Stimulated activated CD8-positive, alpha-beta memory T cell treated with anti-CD3 and anti-CD28 coated beads, Interleukin-12 subunit alpha, Interleukin-12 subunit beta, amount 100 ng/mL, for 1 hour (primary cell): Measurements from ENCODE around the gene ACE.

Experiments
- DNase-seq: peaks from one replicate; pipeline ENCODE4 v3.0.0-alpha.2; 2020; ENCODE audit warnings: low read depth

ACE gene

DNA sequence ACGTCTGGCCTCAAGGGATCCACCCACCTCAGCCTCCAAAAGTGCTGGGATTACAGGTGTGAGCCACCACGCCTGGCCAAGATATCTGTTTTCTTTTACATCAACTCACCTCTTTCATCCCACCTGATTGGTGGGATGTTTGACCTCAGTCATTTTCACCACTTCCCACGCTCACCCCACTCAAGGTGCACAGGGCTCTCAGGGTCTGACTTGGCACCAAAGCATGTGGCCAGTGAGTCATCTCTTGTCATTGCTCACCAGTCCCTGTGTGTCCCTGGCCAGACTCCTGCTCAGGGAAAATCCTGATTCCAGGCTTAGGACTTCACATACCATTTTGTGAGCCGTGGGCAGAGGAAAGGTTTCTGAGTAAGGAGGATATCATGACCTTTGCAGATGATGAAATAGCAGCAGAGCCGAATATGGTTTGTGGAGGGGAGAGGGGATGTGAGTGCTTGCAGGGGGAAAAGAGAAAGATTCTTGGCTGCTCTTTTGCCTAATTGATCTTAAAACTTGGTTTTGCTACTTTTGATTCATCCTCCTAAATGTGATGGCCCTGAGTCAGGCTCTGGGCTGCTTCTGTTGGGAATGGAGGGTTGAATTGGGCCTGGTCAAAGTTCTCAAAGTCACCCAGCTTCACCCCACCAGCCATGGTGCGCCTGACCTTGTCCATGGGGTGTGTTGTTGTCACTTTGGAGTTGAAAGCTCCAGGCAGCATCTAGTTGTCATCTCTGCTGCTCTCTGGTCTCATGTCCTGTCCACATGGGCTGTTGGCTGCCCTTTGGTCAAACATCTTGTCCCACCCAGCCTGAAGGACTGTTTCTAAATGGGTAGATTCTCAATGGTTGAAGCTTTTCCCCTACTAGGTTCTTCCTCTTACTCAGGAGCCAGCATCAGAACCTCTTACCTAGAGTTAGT, 40.3 kb downstream of the ACE start:
- DNase-seq: no peak

DNA sequence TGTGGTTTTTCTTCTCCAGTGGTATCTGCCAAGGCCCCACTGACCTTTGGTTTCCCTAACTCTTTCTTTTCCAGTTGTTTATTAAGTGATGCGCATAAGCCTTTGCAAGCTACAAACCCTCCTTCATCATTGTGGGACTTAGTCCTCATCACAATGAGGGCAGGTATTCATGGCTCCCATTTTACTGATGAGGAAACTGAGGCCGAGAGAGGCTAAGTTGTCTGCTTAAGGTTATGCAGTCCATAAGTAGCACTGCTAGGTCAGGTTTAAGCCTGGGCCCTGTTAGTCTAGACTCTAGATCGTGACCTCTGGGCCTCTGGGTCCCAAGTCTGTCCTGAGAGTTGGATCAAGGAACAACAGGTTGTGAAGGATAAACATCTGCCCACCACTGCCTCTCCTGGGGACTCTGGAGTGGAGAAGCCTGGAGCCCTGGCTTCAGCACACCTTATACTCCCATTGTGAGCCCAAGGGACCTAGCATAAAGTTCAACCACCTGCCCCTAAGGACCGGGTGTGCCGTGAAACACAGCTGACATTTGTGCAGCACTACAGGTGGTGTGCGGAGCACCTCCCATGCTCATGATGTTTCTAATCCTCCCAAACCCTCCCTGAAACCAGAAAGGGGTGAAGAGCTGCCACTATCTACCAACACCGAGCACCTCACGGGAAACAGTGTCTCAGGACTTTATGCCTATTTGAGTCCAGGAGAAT, 41.1 kb downstream of the ACE start:
- no peak for DNase-seq

DNA sequence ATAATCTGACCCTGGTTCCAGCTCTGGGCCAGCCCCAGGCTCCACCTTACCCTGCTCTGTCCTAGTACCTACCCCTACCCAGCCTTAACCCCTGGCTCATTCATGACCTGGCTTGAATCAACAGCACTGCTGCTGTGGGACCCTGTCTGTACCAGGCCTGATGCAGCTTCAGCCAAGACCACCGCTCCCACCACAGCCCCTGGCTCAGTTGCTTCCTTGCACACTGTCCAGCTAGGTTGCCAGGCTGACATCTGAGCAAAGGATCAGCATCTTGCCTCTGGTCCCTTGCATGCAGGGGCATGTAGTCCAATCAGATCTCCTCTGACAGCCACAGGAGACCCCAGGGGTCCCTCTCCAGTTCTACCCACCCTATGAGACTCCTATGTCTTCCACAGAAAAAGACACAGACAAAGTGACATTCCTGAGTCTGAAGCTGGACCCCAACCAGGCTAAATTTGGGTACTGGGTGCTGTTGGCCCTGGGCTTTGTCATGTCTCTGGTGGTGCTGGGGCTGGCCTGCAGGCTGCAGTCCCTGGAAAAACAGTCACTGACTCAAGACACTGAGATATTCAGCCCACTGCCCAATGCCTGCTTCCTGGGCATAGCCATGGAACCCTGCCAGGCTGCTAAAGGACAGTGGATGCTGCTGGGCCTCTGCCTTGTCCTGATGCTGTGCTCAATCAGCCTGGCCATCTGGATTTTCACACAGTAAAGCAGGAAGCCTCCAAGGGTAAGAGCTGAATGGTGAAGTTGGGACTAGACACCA, 42.4 kb downstream of the ACE start:
- no peak for DNase-seq

DNA sequence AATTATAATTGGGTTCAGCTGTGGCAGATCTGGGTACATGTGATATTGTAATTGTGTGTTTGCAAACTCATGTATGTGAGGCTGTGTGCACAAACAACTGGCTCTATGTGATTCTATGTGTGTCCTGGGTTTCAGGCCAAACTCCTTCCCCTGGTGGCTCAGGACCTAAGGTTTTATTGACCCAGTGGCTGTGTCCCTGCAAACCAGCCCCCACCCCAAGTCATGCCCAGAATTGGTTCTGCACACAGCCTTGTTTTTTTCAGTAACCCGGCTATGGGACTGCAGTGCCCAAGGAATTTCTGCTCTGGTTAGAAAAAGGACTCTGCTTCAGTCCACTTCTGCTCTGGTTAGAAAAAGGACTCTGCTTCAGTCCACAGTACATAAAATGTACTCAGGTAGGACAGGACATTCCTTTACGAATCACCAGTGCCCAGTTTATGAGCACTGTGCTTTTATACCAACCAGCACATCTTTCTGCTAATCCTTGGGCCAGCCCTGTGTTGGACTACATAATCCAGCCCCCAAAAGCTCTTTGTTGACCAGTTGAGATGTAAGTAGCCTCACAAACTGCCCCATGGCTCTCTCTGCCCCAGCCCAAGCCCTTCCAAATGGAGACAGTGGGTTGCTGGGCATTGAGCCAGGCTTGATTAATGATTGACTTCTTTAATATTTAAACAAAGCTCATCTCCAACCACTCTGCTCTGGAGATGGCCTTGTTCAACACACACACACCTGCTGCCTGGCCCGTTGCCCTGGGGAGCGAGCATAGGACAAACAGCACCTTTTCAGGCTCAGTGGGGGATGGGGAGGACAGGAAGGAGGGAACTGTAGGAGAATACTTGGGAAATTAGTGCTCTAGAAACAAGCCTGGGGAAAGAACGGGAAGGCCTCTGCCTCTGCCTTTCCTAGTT, 43.4 kb downstream of the ACE start:
- DNase-seq: no peak

DNA sequence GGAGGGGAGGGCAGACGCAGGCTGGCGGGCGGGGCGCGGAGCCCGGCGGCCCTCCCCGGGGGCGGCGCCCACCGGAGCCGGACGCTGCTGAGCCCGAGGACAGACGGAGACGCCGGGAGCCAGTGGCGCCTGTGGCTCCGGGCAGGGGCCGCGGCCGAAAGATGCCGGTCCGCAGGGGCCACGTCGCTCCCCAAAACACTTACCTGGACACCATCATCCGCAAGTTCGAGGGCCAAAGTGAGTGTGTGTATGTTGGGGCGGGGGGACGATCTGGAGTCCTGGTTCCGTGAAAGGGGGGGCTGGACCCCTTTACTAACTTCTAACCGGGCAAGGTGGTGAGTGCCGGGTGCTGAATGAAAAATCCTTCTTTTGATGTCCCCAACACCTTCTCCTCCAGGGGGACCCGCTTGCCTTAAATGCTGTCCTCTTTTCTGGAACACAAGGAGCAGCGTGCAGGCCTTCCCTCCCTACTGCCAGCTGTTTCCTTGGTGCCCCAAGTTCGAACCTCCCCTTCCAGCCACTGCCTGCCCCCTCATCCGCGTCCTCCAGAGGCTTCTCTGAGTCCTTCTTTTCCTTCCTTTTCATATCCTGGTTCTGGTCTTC, 46.5 kb downstream of the ACE start, which contains the start of gene KCNH6:
TSS of gene KCNH6 (plus strand) at position 106 of the 603 bp plus-strand sequence. CDS start at position 162, 56 bp downstream.
- DNase-seq: no peak

DNA sequence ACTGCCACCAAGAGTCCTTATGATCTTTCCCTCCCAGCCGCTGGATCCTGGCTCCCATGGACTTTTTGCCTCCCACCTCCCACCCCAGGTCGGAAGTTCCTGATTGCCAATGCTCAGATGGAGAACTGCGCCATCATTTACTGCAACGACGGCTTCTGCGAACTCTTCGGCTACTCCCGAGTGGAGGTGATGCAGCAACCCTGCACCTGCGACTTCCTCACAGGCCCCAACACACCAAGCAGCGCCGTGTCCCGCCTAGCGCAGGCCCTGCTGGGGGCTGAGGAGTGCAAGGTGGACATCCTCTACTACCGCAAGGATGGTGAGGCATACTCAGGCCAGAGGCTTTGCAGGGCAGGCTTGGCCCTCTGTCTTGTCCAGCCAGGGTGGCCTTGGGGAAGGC, 47.2 kb downstream of the ACE start:
- DNase-seq: no peak

DNA sequence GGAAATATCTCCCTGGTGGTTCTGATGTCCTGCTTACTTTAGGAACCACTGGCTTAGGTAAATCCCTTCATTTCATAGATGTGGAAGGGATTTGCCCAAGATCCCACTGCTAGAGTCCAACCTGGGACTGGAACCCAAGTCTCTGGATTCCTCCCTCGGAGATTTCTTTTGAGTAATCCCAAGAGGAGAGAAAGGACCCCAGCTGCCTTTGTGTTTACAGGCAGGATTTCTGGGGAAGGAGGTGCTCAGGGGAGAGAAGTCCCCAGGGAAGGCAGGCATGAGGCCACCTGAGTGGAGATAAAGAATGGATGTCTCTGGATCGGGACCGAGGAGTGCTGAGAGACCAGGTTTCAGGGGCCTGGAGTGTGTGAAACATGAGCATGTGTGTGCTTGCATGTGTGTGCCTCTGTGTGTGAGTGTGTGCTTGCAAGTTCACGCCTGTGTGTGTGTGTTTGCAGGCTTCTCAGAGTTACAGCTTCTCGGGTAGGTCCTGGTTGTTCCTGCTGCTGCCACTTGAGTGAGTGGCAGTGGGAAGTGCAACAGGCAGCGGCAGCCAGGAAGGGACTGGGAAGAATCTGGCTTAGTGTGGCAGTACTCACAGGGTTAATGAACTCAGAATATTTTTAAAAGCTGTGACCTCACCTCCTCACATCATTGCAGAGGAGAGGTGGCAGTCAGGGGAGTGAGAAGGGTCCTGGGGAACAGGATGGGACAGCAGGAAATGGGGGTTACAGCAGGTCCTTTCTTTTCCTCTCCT, 48.5 kb downstream of the ACE start:
- DNase-seq: no peak

DNA sequence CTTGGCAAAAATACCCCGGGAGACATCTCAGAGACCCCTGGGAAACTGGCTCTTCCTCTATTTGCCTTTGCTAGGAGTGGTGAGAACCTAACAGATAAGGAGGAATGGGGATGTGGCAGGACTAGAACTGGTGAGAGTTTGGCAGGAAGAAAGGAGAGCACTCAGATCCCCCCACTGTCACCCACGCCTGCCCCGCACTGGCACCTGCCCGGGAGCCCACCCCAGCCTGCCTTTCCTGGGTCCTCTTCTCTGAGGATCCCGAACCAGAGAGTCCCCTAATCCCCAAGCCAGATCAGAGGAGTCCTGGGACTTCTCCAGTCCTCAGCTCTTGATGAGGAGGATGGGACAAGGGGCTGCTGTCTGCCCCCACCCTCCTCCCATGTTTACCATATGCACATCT, 50.0 kb downstream of the ACE start:
- DNase-seq: no peak

DNA sequence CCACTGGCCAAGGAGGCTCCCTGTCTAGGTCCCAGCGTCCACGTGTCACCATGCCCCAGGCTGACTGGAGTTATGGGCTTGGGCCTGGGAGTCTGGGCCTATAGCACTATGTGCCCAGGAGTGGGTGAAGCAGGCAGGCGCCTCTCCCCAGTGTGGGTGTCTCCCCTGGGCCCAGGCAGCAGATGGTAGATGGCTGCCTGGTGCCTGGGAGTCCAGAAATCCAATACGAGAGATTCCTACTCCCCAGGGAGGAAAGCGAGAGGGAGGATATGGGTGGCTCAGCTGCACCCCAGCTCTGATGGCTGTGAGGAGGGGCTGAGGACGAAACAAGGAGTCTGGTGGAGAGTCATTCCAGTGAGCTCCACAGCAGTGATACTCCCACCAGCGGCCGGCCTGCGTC, 51.3 kb downstream of the ACE start:
- DNase-seq: no peak

DNA sequence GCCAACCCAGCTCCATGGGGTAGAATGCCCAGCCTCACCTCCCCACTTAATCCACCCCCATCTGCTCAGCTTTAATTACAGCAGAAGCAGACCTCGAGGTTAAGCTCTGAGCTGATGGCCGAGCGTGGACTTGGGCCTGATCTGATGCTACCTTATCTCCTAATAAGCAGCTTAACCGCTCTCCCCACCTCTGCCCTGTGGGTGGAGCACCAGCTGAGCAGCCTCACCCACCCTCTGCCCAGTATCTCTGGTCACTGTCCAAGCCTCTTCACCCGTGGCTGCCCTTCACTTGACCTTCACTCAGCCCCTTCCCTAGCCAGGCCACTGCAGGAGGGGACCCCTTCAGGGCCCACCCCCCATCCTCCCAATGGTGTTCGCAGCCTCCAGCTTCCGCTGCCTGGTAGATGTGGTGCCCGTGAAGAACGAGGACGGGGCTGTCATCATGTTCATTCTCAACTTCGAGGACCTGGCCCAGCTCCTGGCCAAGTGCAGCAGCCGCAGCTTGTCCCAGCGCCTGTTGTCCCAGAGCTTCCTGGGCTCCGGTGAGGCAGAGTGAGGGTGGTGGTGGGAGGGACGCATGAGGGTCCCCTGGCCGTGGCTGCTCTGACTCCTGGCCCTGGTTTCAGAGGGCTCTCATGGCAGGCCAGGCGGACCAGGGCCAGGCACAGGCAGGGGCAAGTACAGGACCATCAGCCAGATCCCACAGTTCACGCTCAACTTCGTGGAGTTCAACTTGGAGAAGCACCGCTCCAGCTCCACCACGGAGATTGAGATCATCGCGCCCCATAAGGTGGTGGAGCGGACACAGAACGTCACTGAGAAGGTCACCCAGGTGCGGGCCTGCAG, 53.1 kb downstream of the ACE start:
- no peak for DNase-seq

DNA sequence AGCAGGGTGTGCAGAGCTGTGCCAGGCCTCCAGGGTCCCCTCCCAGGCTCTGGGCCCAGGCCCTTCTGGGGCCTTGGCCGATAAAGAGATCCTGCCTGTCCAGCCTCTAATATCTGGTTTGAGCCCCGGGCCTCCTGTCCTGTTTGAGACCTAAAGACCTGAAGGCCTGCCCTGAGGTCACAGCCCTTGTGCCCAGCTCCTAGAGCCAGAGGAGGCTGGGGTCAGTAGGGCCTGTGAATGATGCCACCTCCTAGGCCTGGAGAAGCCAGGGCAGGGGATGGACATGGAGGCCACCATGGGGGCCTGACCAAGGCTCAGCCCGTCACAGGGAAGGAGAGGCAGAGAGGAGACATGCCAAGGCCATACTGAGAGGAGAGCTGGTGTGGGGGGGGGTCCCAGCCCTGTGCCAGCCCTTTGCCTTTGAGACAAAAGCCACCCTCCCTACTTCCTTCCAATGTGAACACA, 53.7 kb downstream of the ACE start:
- DNase-seq: no peak

DNA sequence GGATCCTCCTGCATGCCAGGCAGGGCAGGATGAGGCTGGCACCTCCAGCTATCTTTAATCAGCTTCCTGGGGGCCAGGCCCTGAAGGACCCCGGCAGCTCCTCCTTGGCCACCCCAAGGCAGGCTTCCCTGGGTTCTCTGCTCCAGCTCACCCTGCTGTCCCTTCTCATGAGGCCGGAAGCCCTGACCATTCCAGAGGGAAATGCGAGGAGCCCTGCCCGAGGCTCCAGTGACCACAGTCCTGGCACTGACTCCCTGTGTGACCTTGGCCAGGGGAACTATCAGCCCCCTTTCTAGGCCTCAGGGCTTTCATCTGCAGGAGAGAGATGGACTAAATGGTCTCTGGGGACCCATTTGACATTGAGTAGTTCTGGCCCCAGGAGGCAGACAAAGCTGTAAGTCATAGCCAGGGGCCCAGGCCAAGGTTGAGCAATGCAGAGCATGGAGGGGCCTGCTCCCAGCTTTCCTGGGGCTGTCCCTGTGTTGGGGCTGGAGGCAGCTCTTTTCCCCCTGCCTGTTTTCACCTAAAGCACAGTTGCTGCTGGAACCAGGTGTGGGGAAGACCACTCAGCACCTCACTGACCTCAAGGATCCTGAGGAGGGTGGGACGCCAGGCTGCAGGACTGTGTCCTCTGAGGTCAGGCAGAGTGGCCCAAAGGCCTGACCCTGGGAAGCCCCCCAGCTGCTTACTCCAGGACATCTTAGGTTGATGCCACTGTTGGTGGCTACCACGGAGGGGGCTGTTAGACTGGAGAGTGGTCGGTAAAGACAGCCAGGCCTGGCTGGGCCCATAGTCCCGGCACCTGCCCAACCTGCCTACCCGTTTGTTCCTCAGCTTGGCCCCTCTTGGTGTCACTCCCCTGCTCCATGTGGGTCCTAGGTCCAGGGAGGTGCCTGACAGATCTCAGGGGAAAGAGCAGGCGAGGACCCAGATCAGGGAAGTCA, 54.4 kb downstream of the ACE start:
- DNase-seq: no peak

DNA sequence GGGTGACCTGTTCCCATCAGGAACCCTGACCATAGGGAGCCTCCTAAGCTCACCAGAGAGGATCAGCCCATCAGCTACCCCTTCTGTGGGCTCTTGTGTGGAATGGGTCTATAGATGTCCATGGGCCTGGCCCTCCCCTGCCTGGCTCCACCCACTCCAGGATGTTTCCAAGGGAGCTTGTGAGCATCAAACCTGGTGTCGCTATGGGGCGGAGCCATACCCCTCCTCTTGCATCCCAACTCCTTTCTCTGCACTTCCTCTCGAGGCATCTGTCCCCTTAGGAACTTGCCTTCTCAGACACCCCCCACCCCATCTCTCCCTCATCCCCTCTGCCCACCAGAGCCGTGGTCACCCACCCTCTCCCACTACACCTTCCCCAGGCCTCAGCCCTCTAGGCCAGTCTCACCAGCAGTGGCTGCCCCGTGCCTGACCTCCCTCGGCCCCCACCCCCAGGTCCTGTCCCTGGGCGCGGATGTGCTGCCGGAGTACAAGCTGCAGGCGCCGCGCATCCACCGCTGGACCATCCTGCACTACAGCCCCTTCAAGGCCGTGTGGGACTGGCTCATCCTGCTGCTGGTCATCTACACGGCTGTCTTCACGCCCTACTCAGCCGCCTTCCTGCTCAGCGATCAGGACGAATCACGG, 56.7 kb downstream of the ACE start:
- no peak for DNase-seq

DNA sequence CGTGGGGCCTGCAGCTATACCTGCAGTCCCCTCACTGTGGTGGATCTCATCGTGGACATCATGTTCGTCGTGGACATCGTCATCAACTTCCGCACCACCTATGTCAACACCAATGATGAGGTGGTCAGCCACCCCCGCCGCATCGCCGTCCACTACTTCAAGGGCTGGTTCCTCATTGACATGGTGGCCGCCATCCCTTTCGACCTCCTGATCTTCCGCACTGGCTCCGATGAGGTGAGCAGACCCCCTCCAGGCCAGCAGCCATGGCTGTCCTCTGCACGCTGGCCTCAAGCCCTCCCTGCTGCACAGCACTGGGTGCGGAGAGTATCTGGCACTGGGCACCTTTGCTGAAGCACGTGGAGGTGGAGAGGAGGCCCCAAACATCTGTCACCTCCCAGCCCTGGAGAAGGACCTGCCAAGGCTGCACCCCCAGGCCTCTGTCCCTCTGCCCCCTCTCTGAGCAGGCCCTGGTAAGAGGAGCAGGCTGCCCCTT, 57.3 kb downstream of the ACE start:
- no peak for DNase-seq

DNA sequence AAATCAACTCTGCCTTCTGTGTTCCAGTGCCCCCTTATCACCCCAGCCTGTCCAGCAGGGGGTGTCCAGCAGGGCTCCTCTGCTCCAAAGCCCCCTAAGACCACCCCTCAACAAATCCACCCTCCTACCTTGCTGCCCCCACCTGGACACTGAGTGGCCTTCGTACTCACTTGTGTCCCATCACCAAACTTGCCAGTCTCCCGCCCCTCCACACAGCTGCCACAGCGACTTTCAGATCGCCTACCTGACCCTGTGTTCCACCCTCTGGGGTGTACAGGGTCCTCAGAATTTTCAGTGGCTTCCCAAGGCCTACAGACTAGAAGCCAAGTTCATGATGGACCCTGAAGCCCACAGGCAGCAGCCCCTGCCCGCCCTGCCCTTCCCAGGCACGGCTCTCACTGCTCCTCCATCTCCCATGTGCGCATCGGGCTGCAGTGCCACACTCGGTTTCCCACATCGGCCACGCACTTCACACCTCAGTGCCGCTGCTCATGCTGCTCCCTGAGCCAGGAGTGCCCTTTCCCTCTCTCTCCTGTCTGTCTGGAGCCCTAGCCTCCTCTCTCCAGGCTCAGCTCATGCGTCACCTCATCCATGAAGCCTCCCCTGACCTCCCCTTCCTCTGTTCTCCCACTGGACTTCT, 58.1 kb downstream of the ACE start:
- no peak for DNase-seq

DNA sequence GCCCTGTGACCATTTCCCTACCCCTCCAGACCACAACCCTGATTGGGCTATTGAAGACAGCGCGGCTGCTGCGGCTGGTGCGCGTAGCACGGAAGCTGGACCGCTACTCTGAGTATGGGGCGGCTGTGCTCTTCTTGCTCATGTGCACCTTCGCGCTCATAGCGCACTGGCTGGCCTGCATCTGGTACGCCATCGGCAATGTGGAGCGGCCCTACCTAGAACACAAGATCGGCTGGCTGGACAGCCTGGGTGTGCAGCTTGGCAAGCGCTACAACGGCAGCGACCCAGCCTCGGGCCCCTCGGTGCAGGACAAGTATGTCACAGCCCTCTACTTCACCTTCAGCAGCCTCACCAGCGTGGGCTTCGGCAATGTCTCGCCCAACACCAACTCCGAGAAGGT, 58.8 kb downstream of the ACE start:
- DNase-seq: no peak

DNA sequence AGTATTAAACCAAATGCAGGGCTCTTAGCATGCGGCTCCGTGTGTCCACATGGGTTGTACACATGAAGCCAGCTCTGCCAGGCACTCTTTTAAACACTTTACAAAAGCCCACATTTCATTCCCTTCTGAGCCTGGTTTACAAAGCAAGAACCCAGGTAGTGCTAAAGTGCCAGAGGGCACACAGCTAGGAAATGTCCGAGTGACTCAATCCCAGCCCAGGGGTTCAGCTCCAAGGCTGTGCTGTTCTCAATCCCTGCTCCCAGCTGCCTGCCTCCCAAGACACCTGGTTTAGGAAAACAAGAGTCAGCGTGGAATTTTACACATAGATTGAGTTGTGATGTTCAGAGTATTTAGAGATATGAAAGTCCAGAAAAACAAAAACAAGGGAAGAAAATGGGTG, 60.1 kb downstream of the ACE start:
- DNase-seq: no peak
